ENCODE measurements around the gene RARS1. TPM values are rescaled to one million over a fixed set of nuclear protein-coding genes. Genes with fewer than 3 reads are reported as not detected.

Gene RARS1
- total RNA-seq, 3 donors from 2014 or later = 67.7 to 106 (median 96.4) TPM

- no peaks in the 10 kb centered on the region for H3K27me3 ChIP-seq
- H3K9me3 ChIP-seq = no peaks in the 10 kb centered on the region
- no peak overlapping the region for H3K4me3 ChIP-seq
- no peaks in the 10 kb centered on the region for H3K4me1 ChIP-seq
- no peak for DNase-seq (ENCODE audit: low spot score in 2 of 2)
- no peak for TF ChIP-seq POLR2A (IDR thresholded peaks at IDR 0.05)
- no peak for TF ChIP-seq POLR2AphosphoS5 (IDR thresholded peaks at IDR 0.05)
- no peaks in the 10 kb centered on the region for H3K36me3 ChIP-seq
- intact Hi-C loops (cut with DNase I; ENCODE audit: low total_unique reads) = no loop called here
- H3K27ac ChIP-seq = no peak overlapping the region
These were observed 64.4 kb downstream of the RARS1 start for GRCh38 chr5:168550656-168551055.

- TF ChIP-seq POLR2A (IDR thresholded peaks at IDR 0.05) = no peak
- no peak for TF ChIP-seq POLR2AphosphoS5 (IDR thresholded peaks at IDR 0.05)
- TF ChIP-seq CTCF (IDR thresholded peaks at IDR 0.05) = no peak
- no peak for DNase-seq (ENCODE audit: low spot score in 2 of 2)
- Histone ChIP-seq H3K4me1 (no peaks in the 10 kb centered on the region), H3K36me3 (no peaks in the 10 kb centered on the region), H3K9me3 (no peaks in the 10 kb centered on the region), H3K4me3 (no peak overlapping the region), H3K27ac (no peak overlapping the region), H3K27me3 (no peaks in the 10 kb centered on the region)
- intact Hi-C loops (cut with DNase I; ENCODE audit: low total_unique reads) = no loop called here
These were observed 65.9 kb downstream of the RARS1 start for GRCh38 chr5:168552146-168552545.

GRCh38 chr5:168553377-168554130 lies 67.3 kb downstream of the RARS1 start:
- Histone ChIP-seq H3K27ac (no peak overlapping the region), H3K9me3 (no peaks in the 10 kb centered on the region), H3K4me3 (no peak overlapping the region), H3K27me3 (no peaks in the 10 kb centered on the region), H3K4me1 (no peaks in the 10 kb centered on the region), H3K36me3 (no peaks in the 10 kb centered on the region)
- TF ChIP-seq POLR2AphosphoS5 (IDR thresholded peaks at IDR 0.05) (no peak), CTCF (IDR thresholded peaks at IDR 0.05) (no peak), POLR2A (IDR thresholded peaks at IDR 0.05) (no peak)
- intact Hi-C loops (cut with DNase I; ENCODE audit: low total_unique reads) = no loop called here
- no peak for DNase-seq (ENCODE audit: low spot score in 2 of 2)

GRCh38 chr5:168557389-168557788 lies 71.1 kb downstream of the RARS1 start:
- H3K36me3 ChIP-seq = peaks cover 9% of the 10 kb centered on the region
- no peak for TF ChIP-seq POLR2A (IDR thresholded peaks at IDR 0.05)
- no peak for TF ChIP-seq CTCF (IDR thresholded peaks at IDR 0.05)
- TF ChIP-seq POLR2AphosphoS5 (IDR thresholded peaks at IDR 0.05) = no peak

GRCh38 chr5:168562279-168562678 lies 76.0 kb downstream of the RARS1 start:
- Histone ChIP-seq H3K4me1 (no peaks in the 10 kb centered on the region), H3K36me3 (peaks cover 9% of the 10 kb centered on the region), H3K4me3 (no peak overlapping the region), H3K27ac (no peak overlapping the region), H3K9me3 (no peaks in the 10 kb centered on the region), H3K27me3 (no peaks in the 10 kb centered on the region)
- no peak for DNase-seq (ENCODE audit: low spot score in 2 of 2)
- no peak for TF ChIP-seq CTCF (IDR thresholded peaks at IDR 0.05)
- no peak for TF ChIP-seq POLR2AphosphoS5 (IDR thresholded peaks at IDR 0.05)
- no peak for TF ChIP-seq POLR2A (IDR thresholded peaks at IDR 0.05)
- intact Hi-C loops (cut with DNase I; ENCODE audit: low total_unique reads) = no loop called here

More at GRCh38 chr5:168557389-168557788, 71.1 kb downstream of the RARS1 start:
- Histone ChIP-seq H3K27me3 (no peaks in the 10 kb centered on the region), H3K4me3 (no peak overlapping the region), H3K4me1 (no peaks in the 10 kb centered on the region), H3K27ac (no peak overlapping the region), H3K9me3 (no peaks in the 10 kb centered on the region)
- intact Hi-C loops (cut with DNase I; ENCODE audit: low total_unique reads) = no loop called here
- no peak for DNase-seq (ENCODE audit: low spot score in 2 of 2)
